Jurkat, Clone E6-1 (cell line): ENCODE results near the gene ZNF581.

Source experiments
- DNase-seq: peaks from one replicate; pipeline ENCODE4 v3.0.0-alpha.2; 2011; ENCODE audit warnings: low read depth, low spot score
- H3K4me3 ChIP-seq: 2 replicates; pipeline ENCODE4 v1.5.1; 2011; ENCODE audit warnings: mild to moderate bottlenecking, low read length, control low read depth, moderate library complexity

Gene ZNF581

DNA sequence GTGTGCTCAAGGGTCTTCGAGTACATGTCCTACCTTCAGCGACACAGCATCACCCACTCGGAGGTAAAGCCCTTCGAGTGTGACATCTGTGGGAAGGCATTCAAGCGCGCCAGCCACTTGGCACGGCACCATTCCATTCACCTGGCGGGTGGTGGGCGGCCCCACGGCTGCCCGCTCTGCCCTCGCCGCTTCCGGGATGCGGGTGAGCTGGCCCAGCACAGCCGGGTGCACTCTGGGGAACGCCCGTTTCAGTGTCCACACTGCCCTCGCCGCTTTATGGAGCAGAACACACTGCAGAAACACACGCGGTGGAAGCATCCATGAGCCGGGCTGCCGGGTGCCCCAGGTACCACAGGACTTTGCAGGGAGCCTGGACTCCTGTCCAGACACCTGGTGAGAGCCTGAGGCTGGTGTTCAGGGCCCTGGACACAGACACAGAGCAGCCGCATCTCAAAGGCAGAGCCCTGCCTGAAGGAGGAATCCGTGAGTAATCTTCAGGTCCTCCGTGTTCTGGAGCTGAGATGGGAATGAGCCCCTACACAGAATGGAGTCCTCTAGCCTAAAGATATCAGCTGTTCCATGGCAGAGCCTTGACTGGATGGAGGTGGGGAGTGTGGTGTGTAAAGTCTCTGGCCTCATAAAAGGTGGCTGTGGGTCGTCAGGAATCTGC, 1.5 kb downstream of the ZNF581 start:
- peak overlapping the region; percentile 92 for H3K4me3 ChIP-seq
- no peak for DNase-seq

DNA sequence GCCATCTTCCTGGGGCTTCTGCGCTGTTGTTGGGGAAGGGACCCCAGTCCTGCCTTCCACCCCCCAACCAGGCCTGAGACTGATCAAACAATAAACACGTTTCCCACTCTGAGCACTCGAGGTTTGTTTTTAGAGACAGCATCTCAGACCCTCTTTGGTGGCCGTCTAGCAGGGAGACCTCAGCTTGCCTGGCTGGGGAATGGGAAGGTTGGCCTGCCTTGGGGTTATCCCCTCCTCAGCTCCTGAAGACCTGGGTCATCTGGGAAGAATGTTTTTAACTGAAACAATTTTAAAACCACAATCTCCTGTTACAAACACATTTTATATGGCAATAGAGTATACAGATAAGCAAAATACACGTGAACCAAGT, 2.0 kb downstream of the ZNF581 start:
- no peak overlapping the region for H3K4me3 ChIP-seq
- no peak for DNase-seq

- peak overlapping the region; percentile 68 for H3K4me3 ChIP-seq
- DNase-seq, result no peak
Observed at GRCh38 chr19:55646889-55647731, 3.7 kb downstream of the ZNF581 start.

GRCh38 chr19:55647732-55648584, 4.5 kb downstream of the ZNF581 start, which contains the start of gene CCDC106:
Gene CCDC106, plus strand, starts transcription at chr19:55648212. Its CDS starts 835 bp downstream, at chr19:55649047.
- H3K4me3 ChIP-seq, result peak within 1 kb of the TSS; percentile 68
- peak; percentile 57 for DNase-seq

DNA sequence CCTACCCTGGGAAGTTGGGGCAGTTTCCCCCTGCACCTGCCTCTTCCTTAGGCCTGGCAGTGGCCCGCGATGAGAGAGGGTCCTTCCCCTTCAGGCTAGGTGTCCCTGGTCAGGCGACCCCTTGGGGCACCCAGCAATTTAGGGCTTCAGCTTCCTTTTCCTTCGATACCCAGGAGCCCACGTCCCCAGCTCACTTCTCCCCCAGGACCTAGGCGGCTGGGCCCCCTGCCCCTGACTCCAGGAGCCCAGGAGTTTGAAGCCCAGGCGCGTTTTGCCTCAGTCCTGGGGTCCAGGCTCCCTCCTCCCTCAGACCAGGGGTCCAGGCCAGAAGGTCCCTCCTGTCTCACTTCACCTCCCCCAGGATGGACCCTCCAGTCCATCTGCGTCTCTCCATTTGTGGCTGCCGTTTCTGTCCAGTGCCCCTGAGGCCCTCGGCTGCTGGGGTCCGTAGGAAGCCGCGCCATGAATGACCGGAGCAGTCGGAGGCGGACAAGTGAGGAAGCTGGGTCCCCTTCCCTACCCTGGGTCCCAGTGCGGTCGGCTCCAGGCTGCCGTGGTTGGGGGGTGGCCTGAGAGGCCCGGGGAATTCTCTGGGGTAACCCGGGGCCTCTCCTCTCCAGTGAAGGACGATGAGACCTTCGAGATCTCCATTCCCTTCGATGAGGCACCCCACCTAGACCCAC, 5.3 kb downstream of the ZNF581 start:
- no peak for DNase-seq
- peak overlapping the region; percentile 68 for H3K4me3 ChIP-seq

DNA sequence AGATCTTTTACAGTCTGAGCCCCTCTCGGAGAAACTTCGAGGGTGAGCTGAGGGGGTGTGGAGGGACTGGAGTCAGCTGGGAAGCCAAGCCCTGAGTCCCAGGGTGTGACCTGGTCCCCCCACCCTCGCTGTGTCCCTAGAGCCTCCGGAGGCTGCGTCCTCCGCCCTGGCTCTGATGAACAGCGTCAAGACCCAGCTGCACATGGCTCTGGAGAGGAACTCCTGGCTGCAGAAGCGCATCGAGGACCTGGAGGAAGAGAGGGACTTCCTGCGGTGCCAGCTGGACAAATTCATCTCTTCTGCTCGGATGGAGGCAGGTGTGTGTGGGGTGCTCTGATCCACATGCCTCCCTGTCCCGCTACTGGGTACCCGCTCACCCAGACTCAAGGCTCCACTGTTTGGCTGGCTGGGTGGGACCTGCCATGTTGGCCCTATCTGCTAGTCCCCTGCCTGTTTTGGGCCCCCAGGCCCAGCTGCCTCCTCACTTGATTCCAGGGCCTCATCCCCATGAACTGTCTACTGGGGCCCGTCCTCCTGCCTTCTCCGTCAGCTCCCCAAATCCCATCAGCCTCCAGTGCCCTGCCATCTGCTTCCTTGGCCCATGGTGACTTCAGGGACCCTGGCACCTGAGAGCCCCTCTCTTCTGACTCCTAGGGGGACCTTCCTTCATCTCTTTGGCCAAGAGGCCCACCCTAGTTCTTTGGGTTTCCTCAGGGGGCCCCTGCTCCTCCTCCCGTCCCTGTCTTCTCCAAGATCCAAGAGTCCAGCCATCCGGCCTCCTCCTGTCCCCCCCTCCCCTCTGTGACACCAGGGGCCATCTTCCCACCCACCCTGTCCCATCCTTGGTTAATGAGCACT, 6.0 kb downstream of the ZNF581 start:
- no peak for DNase-seq
- no peak overlapping the region for H3K4me3 ChIP-seq

GRCh38 chr19:55650126-55650557, 6.7 kb downstream of the ZNF581 start:
- DNase-seq, result no peak
- no peak overlapping the region for H3K4me3 ChIP-seq

- no peak overlapping the region for H3K4me3 ChIP-seq
- no peak for DNase-seq
Observed at GRCh38 chr19:55650602-55651230, 7.3 kb downstream of the ZNF581 start.

GRCh38 chr19:55651236-55651635, 7.8 kb downstream of the ZNF581 start:
- H3K4me3 ChIP-seq, result no peak overlapping the region
- no peak for DNase-seq

DNA sequence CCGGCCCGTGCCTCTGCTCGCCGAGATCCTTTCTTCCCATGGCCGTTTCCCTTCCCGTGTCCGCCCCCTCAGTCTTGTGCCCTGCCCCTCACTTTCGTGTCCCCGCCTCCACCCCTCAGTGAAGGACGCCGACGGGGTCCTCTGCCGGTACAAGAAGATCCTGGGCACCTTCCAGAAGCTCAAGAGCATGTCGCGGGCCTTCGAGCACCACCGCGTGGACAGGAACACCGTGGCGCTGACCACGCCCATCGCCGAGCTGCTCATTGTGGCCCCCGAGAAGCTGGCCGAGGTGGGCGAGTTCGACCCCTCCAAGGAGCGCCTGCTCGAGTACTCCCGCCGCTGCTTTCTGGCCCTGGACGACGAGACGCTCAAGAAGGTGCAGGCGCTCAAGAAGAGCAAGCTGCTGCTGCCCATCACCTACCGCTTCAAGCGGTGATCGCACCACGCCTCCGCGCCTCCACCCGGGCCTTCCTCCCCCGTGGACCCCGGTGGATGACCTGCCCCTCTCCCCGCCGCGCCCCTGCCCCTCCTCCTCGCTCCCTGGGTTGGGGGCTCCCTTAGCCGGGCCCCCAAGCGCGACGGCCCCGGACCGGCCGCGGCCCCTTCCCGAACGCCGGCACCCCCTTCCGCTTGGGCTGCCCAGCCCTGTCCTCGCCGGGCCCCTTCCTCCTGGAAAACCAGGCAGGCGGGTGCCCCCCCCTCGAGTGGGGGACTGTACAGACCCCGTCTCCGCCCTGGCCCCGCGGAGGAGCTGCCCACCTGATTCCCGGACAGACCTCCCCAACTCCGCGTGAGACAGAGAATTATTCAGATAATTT, 9.1 kb downstream of the ZNF581 start:
- DNase-seq, result no peak
- H3K4me3 ChIP-seq, result peak overlapping the region; percentile 83; the same call in 1 of the 2 replicates

- DNase-seq, result peak; percentile 99
- H3K4me3 ChIP-seq, result peak overlapping the region; percentile 83
Observed at GRCh38 chr19:55653651-55654322, 10.3 kb downstream of the ZNF581 start.

DNA sequence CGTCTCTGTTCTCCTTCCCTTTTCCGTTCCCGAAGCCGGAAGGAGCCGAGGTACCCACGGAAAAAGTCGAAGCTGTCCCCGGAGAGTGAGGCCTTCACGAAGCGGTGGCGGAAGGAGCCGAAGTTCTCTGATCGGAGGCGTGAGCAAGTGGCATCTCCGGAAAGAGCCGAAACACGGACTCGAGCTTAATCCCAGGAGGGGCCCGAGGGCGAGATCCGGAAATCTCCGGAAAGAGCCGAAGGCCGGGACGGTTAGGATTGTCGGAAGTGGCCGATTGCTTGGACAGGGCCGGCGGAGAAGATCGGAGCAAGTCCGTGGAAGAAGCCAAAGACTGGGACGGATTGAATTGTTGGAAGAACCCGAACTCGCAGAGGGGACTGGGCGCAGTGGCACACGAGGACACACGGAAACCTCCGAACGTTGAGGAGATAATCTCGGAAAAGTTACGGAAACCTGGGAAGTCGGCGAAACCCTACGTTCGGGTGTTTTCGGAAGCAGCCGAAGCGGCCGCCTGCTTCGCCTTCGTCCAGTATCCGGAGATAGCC, 10.9 kb downstream of the ZNF581 start:
- peak overlapping the region; percentile 83 for H3K4me3 ChIP-seq
- DNase-seq, result peak; percentile 99

GRCh38 chr19:55654868-55655647, 11.6 kb downstream of the ZNF581 start, which contains the start of gene U2AF2:
Gene U2AF2, plus strand, starts transcription at chr19:55655035. Its CDS starts 70 bp downstream, at chr19:55655105.
- H3K4me3 ChIP-seq, result peak within 1 kb of the TSS; percentile 83
- DNase-seq, result peak; percentile 87

DNA sequence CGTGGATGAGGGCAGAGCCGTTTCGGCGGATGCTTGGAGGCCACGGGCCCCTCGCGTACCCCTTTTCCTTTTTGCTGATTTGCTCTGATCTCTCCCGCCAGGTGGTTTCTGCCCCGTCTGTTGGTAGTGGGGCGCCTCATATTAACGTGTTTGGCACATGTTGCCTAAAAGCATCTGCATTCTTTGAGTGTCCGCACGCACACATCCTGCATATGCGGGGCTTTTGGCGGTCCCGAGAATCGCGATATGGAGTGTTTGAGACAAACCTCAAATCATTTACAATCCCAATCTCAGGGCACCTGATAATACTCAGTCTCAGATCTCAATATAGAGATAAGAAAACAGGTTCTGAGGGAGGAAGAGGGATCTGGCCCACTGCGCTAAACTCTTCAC, 12.2 kb downstream of the ZNF581 start:
- no peak for DNase-seq
- H3K4me3 ChIP-seq, result peak overlapping the region; percentile 79

DNA sequence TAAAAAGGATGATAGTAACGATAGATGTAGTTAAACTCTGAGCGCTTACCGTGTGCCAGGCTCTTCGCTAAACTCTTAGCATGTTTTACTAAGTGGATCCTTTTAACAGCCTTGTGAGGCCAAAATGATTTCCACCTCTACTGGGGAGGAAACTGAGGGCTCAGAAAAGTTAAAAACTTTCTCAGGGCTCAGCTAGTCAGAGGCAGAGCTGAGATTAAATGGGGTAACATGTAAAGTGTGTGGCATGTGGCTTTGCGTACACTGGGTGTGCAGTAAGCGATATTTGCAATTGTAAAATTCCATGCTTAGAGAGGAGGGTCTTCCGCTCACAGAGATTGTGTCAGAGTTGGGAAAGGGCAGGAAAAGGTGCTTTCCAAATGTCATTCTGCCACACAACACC, 13.1 kb downstream of the ZNF581 start:
- peak overlapping the region; percentile 79 for H3K4me3 ChIP-seq
- no peak for DNase-seq
